GM18907 (cell line): ENCODE results near the gene COPS2.
"Not testable (repeated sequence)": the region's sequence is repeated elsewhere in the genome, so short reads cannot be mapped to it uniquely, and the experiment has no call there.

Source experiments
- ATAC-seq: cut with Tn5 transposase; IDR thresholded peaks from one replicate; pipeline ENCODE4 v1.9.1; 2021; ENCODE audit warnings: mild to moderate bottlenecking, moderate library complexity; ENCODE audit not compliant: unreplicated experiment

COPS2 gene

DNA sequence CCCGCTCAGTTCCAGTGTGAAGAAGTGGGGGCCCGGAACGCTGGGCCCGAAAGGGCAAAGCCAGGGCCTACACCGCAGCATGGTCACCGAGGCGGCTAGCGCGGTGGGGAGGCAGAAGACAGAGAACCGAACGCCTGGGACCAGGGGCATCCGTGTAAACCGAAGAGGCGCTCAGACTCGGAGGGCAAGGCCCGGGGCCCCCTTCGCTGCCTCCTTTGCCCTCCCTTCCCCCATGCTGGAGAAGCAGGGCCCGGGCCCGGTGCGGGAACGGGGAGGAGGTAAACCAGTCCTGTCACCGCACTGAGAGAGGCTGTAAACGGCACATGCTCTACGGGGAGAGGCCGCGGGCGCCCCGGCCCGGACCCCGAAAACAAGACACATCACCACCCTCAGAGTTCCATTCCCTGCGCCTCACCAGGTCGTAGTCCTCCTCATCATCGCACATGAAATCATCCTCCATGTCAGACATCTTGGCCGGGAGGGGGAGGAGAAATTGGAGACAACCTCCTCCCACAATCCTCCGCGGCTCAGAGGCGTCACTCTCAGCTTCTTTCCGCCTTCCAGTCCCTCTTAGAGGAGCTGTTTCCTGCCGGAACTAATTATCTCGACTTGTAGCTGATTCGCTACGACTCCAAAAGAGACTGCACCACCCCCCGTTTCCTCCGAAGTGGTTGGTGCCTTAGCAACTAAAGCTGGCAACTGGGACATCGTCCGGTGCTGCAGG lies at the start of gene COPS2:
COPS2 (minus strand) TSS at position 490 of the 724 bp plus-strand sequence; CDS start at position 469, 21 bp downstream.
- peak; percentile 94 for ATAC-seq

DNA sequence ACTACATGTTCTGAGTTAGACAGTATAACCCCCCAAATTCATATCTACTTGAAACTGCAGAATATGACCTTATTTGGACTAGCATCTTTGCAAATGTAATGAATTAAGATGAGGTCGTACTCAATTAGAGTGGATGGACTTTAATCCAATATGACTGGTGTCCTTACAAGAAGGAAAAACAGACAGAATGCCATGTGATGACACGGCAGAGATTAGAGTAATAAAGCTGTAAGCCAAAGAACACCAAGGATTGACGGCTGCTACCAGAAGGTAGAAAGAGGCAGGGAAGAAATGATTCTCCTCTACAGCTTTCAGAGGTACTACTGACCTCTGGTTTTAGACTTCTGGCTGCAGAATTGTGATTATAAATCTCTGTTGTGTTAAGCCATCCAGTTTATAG lies 44.9 kb upstream of the COPS2 start:
- no peak for ATAC-seq

DNA sequence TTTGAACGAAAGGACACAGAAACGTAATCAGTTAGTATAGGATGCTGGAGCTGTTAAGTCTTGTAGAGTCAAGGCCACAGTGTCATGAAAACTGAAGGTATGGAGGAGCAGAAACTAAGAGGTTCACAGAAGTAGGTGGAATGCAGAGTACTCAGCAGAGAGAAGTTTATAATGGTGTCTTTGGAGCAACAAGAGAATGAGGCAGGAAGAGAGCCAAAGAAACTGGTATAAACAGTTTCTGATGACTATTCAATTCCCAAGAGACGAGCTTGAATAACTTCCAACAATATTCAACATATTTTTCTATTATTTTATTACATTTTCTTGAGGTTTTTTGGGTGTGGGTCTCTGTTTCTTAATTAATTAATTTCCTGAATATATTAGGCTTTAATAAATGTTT lies 44.3 kb upstream of the COPS2 start:
- ATAC-seq, result no peak

DNA sequence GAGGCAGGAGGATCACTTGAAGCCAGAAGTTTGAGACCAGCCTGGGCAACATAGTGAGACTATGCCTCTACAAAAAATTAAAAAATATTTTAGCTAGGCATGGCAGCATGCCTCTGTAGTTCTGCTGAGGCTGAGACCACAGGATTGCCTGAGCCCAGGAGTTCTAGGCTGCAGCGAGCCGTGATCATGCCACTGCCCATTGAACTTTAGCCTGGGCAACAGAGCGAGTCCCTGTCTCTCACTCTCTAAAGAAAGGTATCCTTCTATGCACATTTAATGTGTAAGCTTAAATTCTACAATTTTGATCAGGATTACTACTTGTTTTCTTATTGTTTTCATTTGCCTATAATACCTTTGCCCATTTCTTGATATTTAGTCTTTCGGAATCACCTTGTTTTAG lies 41.5 kb upstream of the COPS2 start:
- ATAC-seq, result no peak

GRCh38 chr15:49191892-49192291 lies 36.5 kb upstream of the COPS2 start:
- no peak for ATAC-seq

- ATAC-seq, result no peak
These were observed 35.2 kb upstream of the COPS2 start for GRCh38 chr15:49190586-49190985.

GRCh38 chr15:49189631-49190030 lies 34.2 kb upstream of the COPS2 start:
- no peak for ATAC-seq

GRCh38 chr15:49188933-49189332 lies 33.5 kb upstream of the COPS2 start:
- ATAC-seq, result no peak

DNA sequence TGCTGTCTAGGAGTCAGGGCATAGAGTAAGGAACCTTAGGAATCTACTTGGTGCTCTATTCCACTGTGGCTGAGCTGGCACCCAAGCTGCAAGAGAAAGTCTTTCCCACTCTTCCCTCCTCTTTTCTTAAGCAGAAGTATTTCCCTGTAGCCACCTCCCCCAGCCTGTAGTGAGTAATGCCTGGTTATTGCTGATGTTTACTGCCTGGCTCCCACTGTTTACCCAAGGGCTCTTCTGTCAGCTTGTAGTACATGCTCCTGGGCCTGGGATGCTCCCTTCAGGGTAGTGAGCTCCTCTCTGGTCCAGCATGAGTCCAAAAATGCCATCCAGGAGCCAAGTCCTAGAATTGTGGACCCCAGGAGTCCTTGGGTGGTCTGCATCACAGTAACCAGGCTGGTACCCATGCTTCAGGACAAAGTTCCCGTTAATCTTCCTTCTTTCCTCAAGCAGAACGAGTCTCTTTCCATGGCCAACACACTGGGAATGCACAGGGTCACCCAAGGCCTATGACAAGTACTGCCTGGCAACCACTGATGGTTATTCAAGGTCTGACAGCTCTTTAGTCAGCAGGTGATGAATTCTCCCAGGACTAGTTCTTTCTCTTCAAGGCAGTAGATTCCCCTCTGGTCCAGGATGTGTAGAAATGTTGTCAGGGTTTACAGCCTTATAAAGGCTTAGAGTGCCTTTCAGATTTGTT lies 32.3 kb upstream of the COPS2 start:
- no peak for ATAC-seq

GRCh38 chr15:49185473-49185872 lies 30.1 kb upstream of the COPS2 start:
- ATAC-seq, result peak; percentile 83

- ATAC-seq, result not testable (repeated sequence)
These were observed 28.3 kb upstream of the COPS2 start for GRCh38 chr15:49183741-49184140.

- ATAC-seq, result no peak
These were observed 26.7 kb upstream of the COPS2 start for GRCh38 chr15:49182128-49182527.

DNA sequence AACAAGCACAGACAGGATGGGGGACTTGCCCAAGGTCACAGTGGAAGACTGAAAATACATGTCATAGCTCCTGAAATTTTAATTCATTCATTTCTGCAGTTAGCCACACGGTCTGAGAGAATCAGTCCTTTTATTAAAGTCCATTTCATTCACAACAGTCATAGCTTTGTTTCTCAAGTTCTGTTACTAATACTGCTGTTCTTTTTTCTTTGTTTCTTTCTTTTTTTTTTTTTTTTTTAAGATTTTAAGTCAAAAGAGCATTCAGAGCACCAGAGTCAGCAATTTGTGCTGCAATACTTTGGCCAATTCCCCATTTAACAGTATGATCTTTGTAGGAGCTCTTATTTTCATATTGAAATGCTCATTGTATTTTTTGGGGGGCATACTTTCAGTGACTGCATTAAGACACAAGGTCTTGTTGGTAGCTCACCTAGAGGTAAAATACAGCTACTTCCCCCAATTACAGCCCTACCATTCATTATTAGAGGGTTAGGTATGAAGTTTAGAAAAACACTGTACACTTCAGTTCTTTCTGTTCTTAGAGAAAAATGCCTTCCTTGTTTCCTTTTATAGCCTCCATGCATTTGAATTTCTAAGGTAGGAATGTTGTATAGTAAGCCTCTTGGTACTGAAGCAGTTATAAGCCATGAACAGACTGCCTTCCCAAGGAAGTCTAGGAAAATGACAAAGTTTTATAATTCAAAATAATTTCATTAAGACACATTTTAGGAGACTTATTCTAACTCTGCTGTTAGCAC lies 24.2 kb upstream of the COPS2 start:
- ATAC-seq, result no peak

DNA sequence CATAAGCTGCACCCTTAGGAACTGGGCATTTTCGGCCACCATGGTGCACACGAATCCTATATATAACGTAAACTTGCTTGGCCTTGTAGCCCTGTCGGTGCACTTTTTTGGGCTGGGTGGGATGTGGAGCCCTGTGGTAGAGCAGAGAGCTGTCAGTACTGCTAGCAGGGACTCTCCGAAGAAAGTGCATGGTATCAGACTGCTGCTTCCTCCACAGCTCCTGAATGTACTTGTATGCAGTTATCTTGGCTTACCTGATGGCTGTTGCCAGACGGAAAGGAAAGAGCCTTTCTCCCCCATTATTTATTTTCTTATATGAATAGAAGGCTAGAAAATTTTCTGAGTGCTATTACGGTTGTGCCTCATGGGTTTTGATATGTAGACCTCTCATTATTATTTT lies 23.1 kb upstream of the COPS2 start:
- no peak for ATAC-seq

GRCh38 chr15:49175582-49176397 lies 20.4 kb upstream of the COPS2 start:
- not testable (repeated sequence) for ATAC-seq

- ATAC-seq, result no peak
These were observed 19.5 kb upstream of the COPS2 start for GRCh38 chr15:49174902-49175301.

DNA sequence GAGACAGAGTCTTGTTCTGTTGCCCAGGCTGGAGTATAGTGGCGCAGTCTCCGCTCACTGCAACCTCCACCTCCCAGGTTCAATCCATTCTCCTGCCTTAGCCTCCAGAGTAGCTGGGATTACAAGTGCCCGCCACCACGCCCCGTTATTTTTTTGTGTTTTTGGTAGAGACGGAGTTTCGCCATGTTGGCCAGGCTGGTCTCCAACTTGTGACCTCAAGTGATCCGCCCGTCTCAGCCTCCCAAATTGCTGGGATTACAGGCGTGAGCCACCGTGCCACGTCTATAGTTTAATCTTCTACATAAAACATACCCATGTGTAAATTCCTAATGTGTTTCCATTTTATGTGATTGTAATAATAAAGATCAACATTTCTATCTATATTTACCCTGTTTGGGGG lies 16.4 kb upstream of the COPS2 start:
- ATAC-seq, result no peak

GRCh38 chr15:49169880-49170597 lies 14.6 kb upstream of the COPS2 start, which contains the start of gene GALK2:
Gene GALK2 (plus strand): TSS chr15:49170247. CDS start chr15:49170323, 76 bp downstream.
- ATAC-seq, result peak; percentile 96

DNA sequence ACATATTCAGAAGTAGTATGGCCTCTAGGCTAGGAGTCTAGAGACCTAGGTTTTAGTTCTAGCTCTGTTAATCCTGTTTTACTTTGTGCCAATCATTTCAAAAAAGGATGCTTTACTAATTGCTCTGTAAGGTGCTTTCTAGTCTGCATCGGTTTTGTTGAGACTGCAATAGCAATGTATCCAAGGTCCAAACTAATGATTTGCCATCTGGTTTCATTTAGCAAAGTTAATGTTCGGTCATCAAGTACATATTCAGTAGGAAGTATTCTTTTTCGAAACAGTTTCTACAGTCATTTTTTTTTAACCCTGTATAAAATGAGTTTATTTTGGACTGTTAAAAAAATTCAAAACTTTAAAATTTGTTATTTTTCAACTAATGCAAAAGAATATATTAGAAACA lies 12.6 kb upstream of the COPS2 start:
- no peak for ATAC-seq

DNA sequence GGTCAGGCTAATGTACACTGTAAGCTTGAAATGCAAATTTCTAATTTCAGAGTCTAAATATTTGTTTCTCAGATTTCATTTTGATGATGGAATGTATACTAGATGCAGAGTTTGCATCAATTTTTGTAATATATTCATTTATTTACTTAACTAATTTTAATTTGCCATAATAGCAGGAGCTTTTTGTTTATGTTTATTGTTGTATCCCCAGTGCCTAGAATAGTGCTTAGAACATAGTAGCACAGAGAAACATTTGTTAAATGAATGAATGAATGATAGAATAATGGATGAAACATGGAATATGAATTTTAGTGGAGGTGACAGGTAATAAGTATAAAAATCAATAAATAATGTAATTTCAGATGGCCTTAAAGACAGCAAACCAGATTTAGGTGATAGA lies 9.5 kb upstream of the COPS2 start:
- ATAC-seq, result no peak
